ENCODE results near the gene RCC2. TPM values are rescaled to one million over a fixed set of nuclear protein-coding genes. Genes with fewer than 3 reads are reported as not detected.

The RCC2 gene
- total and polyA plus RNA-seq, 2 donors (not counting 3 experiments of a cell fraction or from before 2014, with no cell fraction given) = 137 to 166 TPM

GRCh38 chr1:17360272-17360956 lies 79.1 kb downstream of the RCC2 start:
- no peak overlapping the region for H3K9ac ChIP-seq (replicated peaks; ENCODE audit: extremely low read depth, insufficient read depth, low read length)
- POLR2A ChIA-PET = no interaction called here
- H4K20me1 ChIP-seq (replicated peaks; ENCODE audit: control insufficient read depth, extremely low read depth, insufficient read depth, low read length) = no peaks in the 10 kb centered on the region
- no peak overlapping the region for H2AFZ ChIP-seq (ENCODE audit: low read depth, low read length)
- no peaks in the 10 kb centered on the region for H3K9me3 ChIP-seq (replicated peaks; ENCODE audit: control insufficient read depth, insufficient read depth, low read length)
- H3K27ac ChIP-seq (ENCODE audit: insufficient read depth, low read depth, low read length) = no peak overlapping the region
- CTCF ChIA-PET = no interaction called here
- no peak for TF ChIP-seq GATA2 (IDR thresholded peaks at IDR 0.05; ENCODE audit: insufficient read depth, insufficient read length, low read depth, low read length)
- no peak for TF ChIP-seq EZH2 (IDR thresholded peaks at IDR 0.05; ENCODE audit: borderline replicate concordance, low read depth, low read length, severe bottlenecking)
- no peak for TF ChIP-seq MYC (IDR thresholded peaks at IDR 0.05; ENCODE audit: low read depth, low read length)
- TF ChIP-seq POLR2AphosphoS5 (IDR thresholded peaks at IDR 0.05; ENCODE audit: insufficient read depth, low read depth, low read length) = no peak
- no peak for TF ChIP-seq POLR2A (IDR thresholded peaks at IDR 0.05; ENCODE audit: low read depth, low read length)
- TF ChIP-seq MAX (IDR thresholded peaks at IDR 0.05; ENCODE audit: insufficient read depth, insufficient read length) = no peak
- no peak for TF ChIP-seq CTCF (IDR thresholded peaks at IDR 0.05; ENCODE audit: extremely low read depth in 1 of 2, insufficient read depth in 1 of 2, low read depth in 1 of 2, low read length in 2 of 2)
- TF ChIP-seq FOS (IDR thresholded peaks at IDR 0.05; ENCODE audit: borderline replicate concordance, insufficient read depth, low read length) = no peak
- TF ChIP-seq JUN (IDR thresholded peaks at IDR 0.05; ENCODE audit: borderline replicate concordance, insufficient read depth, insufficient read length, low read depth) = no peak
- H3K4me1 ChIP-seq (ENCODE audit: control insufficient read depth, extremely low read depth, insufficient read depth, low read length) = no peaks in the 10 kb centered on the region
- no TSS peak for BruUV-seq (replicated peaks)
- no peaks in the 10 kb centered on the region for H3K9me1 ChIP-seq (replicated peaks; ENCODE audit: control insufficient read depth, extremely low read depth, insufficient read depth, low read length)
- H3K4me2 ChIP-seq (ENCODE audit: insufficient read depth, low read length) = no peak overlapping the region
- no peaks in the 10 kb centered on the region for H3K27me3 ChIP-seq (ENCODE audit: control insufficient read depth in 2 of 2, insufficient read depth in 2 of 2, low read length in 2 of 2)
- intact Hi-C loops (cut with micrococcal nuclease) (no loop called here), dilution Hi-C loops (cut with MboI; ENCODE audit: extremely low pct_ligation_motif_present, low sequenced_read_pairs) (no loop called here)
- DNase-seq (ENCODE audit: low read depth, low spot score) (no peak), FAIRE-seq (no peak)
- no peak overlapping the region for H3K4me3 ChIP-seq (replicated peaks in 1 of 3; ENCODE audit: insufficient read depth in 1 of 3, low read depth in 1 of 3, low read length in 3 of 3)
- no peaks in the 10 kb centered on the region for H3K79me2 ChIP-seq (ENCODE audit: control insufficient read depth, insufficient read depth, low read length)
- H3K36me3 ChIP-seq (ENCODE audit: control insufficient read depth in 2 of 2, extremely low read depth in 1 of 2, insufficient read depth in 2 of 2, low read length in 2 of 2) = no peaks in the 10 kb centered on the region
